ENCODE measurements around the gene MBD3L1.

DNA sequence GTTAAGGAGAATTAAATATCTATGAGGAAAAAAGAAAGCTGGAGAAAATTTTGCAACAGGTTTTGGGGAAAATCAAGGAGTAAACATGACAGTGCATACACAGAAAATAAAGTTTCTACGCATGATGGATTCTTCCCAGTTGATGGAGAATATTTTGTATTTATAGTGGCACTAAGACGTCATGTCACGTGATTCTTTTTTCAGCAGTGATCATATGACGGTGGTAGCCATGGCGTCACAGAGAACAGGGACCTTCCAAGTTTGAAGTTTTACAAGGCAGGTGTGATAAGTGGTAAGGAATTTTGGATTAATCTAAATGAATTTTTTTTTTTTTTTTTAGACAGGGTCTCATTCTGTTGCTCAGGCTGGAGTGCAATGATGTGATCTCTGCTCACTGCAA, 8.5 kb downstream of the MBD3L1 start:
- TF ChIP-seq, protein P1, sequence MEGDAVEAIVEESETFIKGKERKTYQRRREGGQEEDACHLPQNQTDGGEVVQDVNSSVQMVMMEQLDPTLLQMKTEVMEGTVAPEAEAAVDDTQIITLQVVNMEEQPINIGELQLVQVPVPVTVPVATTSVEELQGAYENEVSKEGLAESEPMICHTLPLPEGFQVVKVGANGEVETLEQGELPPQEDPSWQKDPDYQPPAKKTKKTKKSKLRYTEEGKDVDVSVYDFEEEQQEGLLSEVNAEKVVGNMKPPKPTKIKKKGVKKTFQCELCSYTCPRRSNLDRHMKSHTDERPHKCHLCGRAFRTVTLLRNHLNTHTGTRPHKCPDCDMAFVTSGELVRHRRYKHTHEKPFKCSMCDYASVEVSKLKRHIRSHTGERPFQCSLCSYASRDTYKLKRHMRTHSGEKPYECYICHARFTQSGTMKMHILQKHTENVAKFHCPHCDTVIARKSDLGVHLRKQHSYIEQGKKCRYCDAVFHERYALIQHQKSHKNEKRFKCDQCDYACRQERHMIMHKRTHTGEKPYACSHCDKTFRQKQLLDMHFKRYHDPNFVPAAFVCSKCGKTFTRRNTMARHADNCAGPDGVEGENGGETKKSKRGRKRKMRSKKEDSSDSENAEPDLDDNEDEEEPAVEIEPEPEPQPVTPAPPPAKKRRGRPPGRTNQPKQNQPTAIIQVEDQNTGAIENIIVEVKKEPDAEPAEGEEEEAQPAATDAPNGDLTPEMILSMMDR (IDR thresholded peaks at IDR 0.05; ENCODE audit: insufficient read depth, low read length) = no peak
- TF ChIP-seq, protein P2, sequence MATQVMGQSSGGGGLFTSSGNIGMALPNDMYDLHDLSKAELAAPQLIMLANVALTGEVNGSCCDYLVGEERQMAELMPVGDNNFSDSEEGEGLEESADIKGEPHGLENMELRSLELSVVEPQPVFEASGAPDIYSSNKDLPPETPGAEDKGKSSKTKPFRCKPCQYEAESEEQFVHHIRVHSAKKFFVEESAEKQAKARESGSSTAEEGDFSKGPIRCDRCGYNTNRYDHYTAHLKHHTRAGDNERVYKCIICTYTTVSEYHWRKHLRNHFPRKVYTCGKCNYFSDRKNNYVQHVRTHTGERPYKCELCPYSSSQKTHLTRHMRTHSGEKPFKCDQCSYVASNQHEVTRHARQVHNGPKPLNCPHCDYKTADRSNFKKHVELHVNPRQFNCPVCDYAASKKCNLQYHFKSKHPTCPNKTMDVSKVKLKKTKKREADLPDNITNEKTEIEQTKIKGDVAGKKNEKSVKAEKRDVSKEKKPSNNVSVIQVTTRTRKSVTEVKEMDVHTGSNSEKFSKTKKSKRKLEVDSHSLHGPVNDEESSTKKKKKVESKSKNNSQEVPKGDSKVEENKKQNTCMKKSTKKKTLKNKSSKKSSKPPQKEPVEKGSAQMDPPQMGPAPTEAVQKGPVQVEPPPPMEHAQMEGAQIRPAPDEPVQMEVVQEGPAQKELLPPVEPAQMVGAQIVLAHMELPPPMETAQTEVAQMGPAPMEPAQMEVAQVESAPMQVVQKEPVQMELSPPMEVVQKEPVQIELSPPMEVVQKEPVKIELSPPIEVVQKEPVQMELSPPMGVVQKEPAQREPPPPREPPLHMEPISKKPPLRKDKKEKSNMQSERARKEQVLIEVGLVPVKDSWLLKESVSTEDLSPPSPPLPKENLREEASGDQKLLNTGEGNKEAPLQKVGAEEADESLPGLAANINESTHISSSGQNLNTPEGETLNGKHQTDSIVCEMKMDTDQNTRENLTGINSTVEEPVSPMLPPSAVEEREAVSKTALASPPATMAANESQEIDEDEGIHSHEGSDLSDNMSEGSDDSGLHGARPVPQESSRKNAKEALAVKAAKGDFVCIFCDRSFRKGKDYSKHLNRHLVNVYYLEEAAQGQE (IDR thresholded peaks at IDR 0.05; ENCODE audit: insufficient replicate concordance, low read depth) = no peak
- no peak for TF ChIP-seq POLR2AphosphoS5 (IDR thresholded peaks at IDR 0.05; ENCODE audit: low read depth)

All from HL-60 (cell line).